HepG2 (cell line): ENCODE results near the gene PXMP2. TPM values are rescaled to one million over a fixed set of nuclear protein-coding genes. Genes with fewer than 3 reads are reported as not detected.

ENCODE experiments used
- ARNT ChIP-seq: fragments of 450-650 bp; IDR thresholded peaks from 2 replicates; pipeline ENCODE4 v1.6.1; 2017
- BRCA1 ChIP-seq: sonication (generic); formaldehyde crosslinking; IDR thresholded peaks from 2 replicates; pipeline ENCODE4 v1.4.0; 2020; ENCODE audit warnings: missing genetic modification reagents
- CBX1 ChIP-seq: IDR thresholded peaks from one replicate; pipeline ENCODE4 v1.6.1; 2016; ENCODE audit warnings: antibody characterized with exemption, low read depth
- GFI1 ChIP-seq: sonication (generic); formaldehyde crosslinking; IDR thresholded peaks from 2 replicates; pipeline ENCODE4 v1.5.0; 2020; ENCODE audit warnings: missing genetic modification reagents, mild to moderate bottlenecking, borderline replicate concordance
- GMEB1 ChIP-seq: sonication (generic); formaldehyde crosslinking; IDR thresholded peaks from 2 replicates; pipeline ENCODE4 v1.5.1; 2020; ENCODE audit warnings: missing genetic modification reagents, mild to moderate bottlenecking, borderline replicate concordance
- GTF3A ChIP-seq: sonication (generic); formaldehyde crosslinking; conservative IDR thresholded peaks from 2 replicates; pipeline ENCODE4 v1.4.0; 2020; ENCODE audit warnings: mild to moderate bottlenecking, missing genetic modification reagents
- KLF16 ChIP-seq, 2 experiments: sonication (generic) in 1 of 2; formaldehyde crosslinking in 1 of 2; IDR thresholded peaks; 2 replicates each; pipeline versions ENCODE4 v1.6.1 to v1.8.0; 2016 to 2023; ENCODE audit warnings: missing genetic modification reagents in 2 of 2, missing compliant biosample characterization in 1 of 2
- KLF6 ChIP-seq: IDR thresholded peaks from 2 replicates; pipeline ENCODE4 v1.8.0; 2016; ENCODE audit warnings: missing biosample characterization, missing genetic modification reagents
- PHF5A ChIP-seq: IDR thresholded peaks from one replicate; pipeline ENCODE4 v1.6.1; 2018; ENCODE audit warnings: low read depth, missing genetic modification reagents; ENCODE audit not compliant: unreplicated experiment
- REPIN1 ChIP-seq: sonication (generic); formaldehyde crosslinking; IDR thresholded peaks from 2 replicates; pipeline ENCODE4 v1.8.0; 2022; ENCODE audit warnings: missing genetic modification reagents, low read depth, mild to moderate bottlenecking, borderline replicate concordance
- RNF2 ChIP-seq: fragments of 450-650 bp; conservative IDR thresholded peaks from 2 replicates; pipeline ENCODE4 v1.6.1; 2016; ENCODE audit warnings: low read depth
- TOE1 ChIP-seq: sonication (generic); formaldehyde crosslinking; IDR thresholded peaks from 2 replicates; pipeline ENCODE4 v1.4.0; 2020; ENCODE audit warnings: mild to moderate bottlenecking, missing genetic modification reagents
- U2AF2 ChIP-seq: fragments of 200-400 bp; formaldehyde crosslinking; IDR thresholded peaks from 2 replicates; pipeline ENCODE4 v1.6.1; 2017; ENCODE audit warnings: low read depth, mild to moderate bottlenecking, low read length
- XBP1 ChIP-seq: sonication (generic); formaldehyde crosslinking; IDR thresholded peaks from 2 replicates; pipeline ENCODE4 v1.5.0; 2020; ENCODE audit warnings: missing genetic modification reagents
- ZBTB2 ChIP-seq: sonication (generic); formaldehyde crosslinking; IDR thresholded peaks from 2 replicates; pipeline ENCODE4 v1.8.0; 2022; ENCODE audit warnings: low read depth, missing genetic modification reagents
- ZNF18 ChIP-seq: sonication (generic); formaldehyde crosslinking; IDR thresholded peaks from 2 replicates; pipeline ENCODE4 v1.8.0; 2022; ENCODE audit warnings: mild to moderate bottlenecking, missing genetic modification reagents; ENCODE audit not compliant: insufficient replicate concordance
- ZNF30 ChIP-seq: sonication (generic); formaldehyde crosslinking; IDR thresholded peaks from 2 replicates; pipeline ENCODE4 v1.5.0; 2020; ENCODE audit warnings: mild to moderate bottlenecking, missing genetic modification reagents
- ZNF33B ChIP-seq: sonication (generic); formaldehyde crosslinking; IDR thresholded peaks from 2 replicates; pipeline ENCODE4 v1.5.1; 2020; ENCODE audit warnings: mild to moderate bottlenecking, missing genetic modification reagents
- ZNF367 ChIP-seq: sonication (generic); formaldehyde crosslinking; IDR thresholded peaks from 2 replicates; pipeline ENCODE4 v1.4.0; 2020; ENCODE audit warnings: missing genetic modification reagents, borderline replicate concordance
- ZNF569 ChIP-seq: sonication (generic); formaldehyde crosslinking; IDR thresholded peaks from 2 replicates; pipeline ENCODE4 v1.5.0; 2020; ENCODE audit warnings: mild to moderate bottlenecking, missing genetic modification reagents, moderate library complexity, borderline replicate concordance
- ZNF709 ChIP-seq: sonication (generic); formaldehyde crosslinking; IDR thresholded peaks from 2 replicates; pipeline ENCODE4 v1.5.0; 2020; ENCODE audit warnings: mild to moderate bottlenecking, missing genetic modification reagents
- ZNF761 ChIP-seq: sonication (generic); formaldehyde crosslinking; conservative IDR thresholded peaks from 2 replicates; pipeline ENCODE4 v1.4.0; 2020; ENCODE audit warnings: mild to moderate bottlenecking, missing genetic modification reagents
- ZXDC ChIP-seq: sonication (generic); formaldehyde crosslinking; IDR thresholded peaks from 2 replicates; pipeline ENCODE4 v1.5.0; 2020; ENCODE audit warnings: mild to moderate bottlenecking, missing genetic modification reagents
- polyA plus RNA-seq, 8 experiments: library from polyadenylated mRNA; depleted of rRNA in 3 of 8; stranded (reverse) in 7 of 8; unstranded in 1 of 8; fragments of >200 nt; fragmentation: Illumina TruSeq in 4 of 8; extraction: Trizol in 4 of 8; gene quantifications; 2 replicates each; pipeline versions ENCODE4 v1.2.1 to v1.2.3, GENCODE V29; 2011 to 2016; ENCODE audit warnings: low read depth in 4 of 8, missing spikeins in 1 of 8, mixed read lengths in 1 of 8; ENCODE audit not compliant: insufficient read depth in 1 of 8
- total RNA-seq, 5 experiments: library from RNA; depleted of rRNA; stranded (reverse); fragments of >200 nt; fragmentation: Illumina TruSeq; extraction: Trizol; gene quantifications; 2 replicates each; pipeline ENCODE4 v1.2.3, GENCODE V29; 2016; ENCODE audit warnings: low read depth in 1 of 5

PXMP2 gene
- total and polyA plus RNA-seq, 2 of the 13 experiments (the other 11 are each of a cell fraction or from before 2014, with no cell fraction given) = 25.5 to 42.9 TPM

- 0 out of 2 replicates have a peak, but pooled peaks have one; percentile 24 for TF ChIP-seq ZNF367 (CRISPR knock-in tag)
- no peak for TF ChIP-seq ZNF761 (CRISPR knock-in tag)
- TF ChIP-seq U2AF2 = no peak
- no peak for TF ChIP-seq ZBTB2 (CRISPR knock-in tag)
- no peak for TF ChIP-seq RNF2
- no peak for TF ChIP-seq ARNT
- no peak for TF ChIP-seq GFI1 (CRISPR knock-in tag)
- no peak for TF ChIP-seq GTF3A
- no peak for TF ChIP-seq ZNF18
- peak; percentile 71; the same call in 1 of the 2 replicates for TF ChIP-seq GMEB1 (CRISPR knock-in tag)
- TF ChIP-seq REPIN1 = no peak
- no peak for TF ChIP-seq ZXDC
- no peak for TF ChIP-seq ZNF30 (CRISPR knock-in tag)
- TF ChIP-seq TOE1 (CRISPR knock-in tag) = no peak
- peak; percentile 14 to 66; a peak in 1 of 4 replicates for TF ChIP-seq KLF16 (CRISPR knock-in tag; IDR thresholded peaks at IDR 0.05)
- peak; percentile 55 for TF ChIP-seq PHF5A (CRISPR knock-in tag)
- no peak for TF ChIP-seq CBX1
- TF ChIP-seq BRCA1 = no peak
- peak; percentile 56; the same call in 1 of the 2 replicates for TF ChIP-seq KLF6
- TF ChIP-seq ZNF569 (CRISPR knock-in tag) = no peak
- TF ChIP-seq ZNF33B (CRISPR knock-in tag) = no peak
- no peak for TF ChIP-seq XBP1
- no peak for TF ChIP-seq ZNF709 (CRISPR knock-in tag)
These were observed at the start of gene PXMP2, which contains the start of gene POLE (continued) for GRCh38 chr12:132687211-132688164.
